HFF-Myc (cell line): ENCODE data around the gene ULK4.
"Not testable (repeated sequence)": the region's sequence is repeated elsewhere in the genome, so short reads cannot be mapped to it uniquely, and the experiment has no call there.

Experiments used
- DNase-seq: peaks from one replicate; pipeline ENCODE4 v3.0.0-alpha.2; 2011; ENCODE audit warnings: low read depth; ENCODE audit errors: extremely low read depth
- H3K4me3 ChIP-seq: replicated peaks from 2 replicates; pipeline ENCODE4 v1.5.1; 2011; ENCODE audit warnings: low read depth, mild to moderate bottlenecking, control low read depth, low read length
- TF ChIP-seq, protein P1 (sequence below): IDR thresholded peaks from 2 replicates; pipeline ENCODE4 v1.5.1; 2012; ENCODE audit warnings: mild to moderate bottlenecking, low read depth, low read length, control low read depth; ENCODE audit errors: missing control alignments

ULK4 gene

DNA sequence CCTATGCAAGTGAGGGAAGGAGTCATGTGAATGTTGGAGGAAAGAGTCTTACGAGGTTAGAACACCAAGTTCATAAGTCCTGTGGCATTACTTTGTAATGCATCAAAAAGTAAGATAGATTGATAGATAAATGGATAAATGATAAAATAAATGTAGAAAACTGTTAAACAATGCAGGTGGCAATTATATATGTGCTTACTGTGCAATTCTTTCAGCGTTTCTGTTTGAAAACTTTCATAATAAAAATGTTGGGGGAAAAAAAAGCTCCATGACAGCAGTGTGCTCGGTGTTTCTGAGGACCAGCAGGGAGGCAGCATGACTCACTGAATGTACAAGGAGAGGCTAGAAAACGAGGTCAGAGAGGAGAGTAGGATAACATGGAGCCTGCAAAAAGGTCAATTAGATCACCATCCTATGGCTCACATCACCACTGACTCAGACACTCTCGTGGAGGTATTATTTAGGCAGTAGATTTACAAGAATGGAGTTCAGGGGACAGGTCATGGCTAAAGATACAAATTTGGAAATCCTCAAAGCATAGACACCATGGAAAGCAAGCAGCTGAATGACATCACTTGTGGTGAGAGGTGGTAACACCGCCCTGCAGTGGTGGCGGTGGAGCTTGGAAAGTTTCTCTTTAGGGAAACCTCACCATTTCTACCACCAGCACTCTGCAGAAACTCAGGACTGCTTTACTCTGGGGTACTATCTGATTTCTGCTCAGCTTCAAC lies 542.8 kb downstream of the ULK4 start:
- no peak overlapping the region for H3K4me3 ChIP-seq
- TF ChIP-seq, protein P1, sequence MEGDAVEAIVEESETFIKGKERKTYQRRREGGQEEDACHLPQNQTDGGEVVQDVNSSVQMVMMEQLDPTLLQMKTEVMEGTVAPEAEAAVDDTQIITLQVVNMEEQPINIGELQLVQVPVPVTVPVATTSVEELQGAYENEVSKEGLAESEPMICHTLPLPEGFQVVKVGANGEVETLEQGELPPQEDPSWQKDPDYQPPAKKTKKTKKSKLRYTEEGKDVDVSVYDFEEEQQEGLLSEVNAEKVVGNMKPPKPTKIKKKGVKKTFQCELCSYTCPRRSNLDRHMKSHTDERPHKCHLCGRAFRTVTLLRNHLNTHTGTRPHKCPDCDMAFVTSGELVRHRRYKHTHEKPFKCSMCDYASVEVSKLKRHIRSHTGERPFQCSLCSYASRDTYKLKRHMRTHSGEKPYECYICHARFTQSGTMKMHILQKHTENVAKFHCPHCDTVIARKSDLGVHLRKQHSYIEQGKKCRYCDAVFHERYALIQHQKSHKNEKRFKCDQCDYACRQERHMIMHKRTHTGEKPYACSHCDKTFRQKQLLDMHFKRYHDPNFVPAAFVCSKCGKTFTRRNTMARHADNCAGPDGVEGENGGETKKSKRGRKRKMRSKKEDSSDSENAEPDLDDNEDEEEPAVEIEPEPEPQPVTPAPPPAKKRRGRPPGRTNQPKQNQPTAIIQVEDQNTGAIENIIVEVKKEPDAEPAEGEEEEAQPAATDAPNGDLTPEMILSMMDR, result no peak
- no peak for DNase-seq

DNA sequence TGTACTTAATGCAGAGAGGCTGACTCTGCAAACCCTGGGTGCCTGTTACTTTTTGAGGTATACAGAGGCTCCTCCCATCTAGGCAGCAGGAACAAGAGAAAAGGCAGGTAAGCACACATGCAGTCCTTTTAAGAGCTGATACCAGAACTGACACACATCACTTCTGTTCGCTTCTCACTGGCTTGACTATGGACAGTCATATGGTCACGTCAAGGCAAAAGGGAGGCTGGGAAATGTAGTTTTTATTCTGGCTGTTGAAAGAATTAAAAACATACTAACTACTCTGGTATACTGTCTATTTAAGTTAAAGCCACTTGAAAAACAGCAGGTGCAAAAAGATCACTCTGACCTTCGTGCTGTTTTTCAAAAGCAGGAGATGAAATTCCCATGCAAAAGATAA lies 544.3 kb downstream of the ULK4 start:
- TF ChIP-seq, protein P1, result no peak
- no peak overlapping the region for H3K4me3 ChIP-seq
- DNase-seq, result no peak

DNA sequence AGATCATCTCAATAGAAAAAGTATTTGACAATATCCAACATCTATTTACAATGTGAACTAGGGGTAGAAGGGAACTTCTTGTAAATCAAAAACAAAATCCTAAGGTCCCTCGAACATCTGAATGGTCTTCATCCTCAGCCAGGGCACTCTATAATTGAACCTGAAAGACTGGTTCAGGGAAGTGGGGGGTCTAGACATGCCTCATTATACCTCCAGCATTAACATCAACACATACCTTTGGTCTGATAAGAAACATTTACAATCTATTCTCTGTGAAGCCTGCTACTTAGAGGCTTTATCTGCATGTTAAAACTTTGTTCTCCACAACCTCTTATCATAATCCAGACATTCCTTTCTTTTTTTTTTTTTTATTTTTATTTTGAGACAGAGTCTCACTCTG lies 550.8 kb downstream of the ULK4 start:
- TF ChIP-seq, protein P1, result no peak
- H3K4me3 ChIP-seq, result no peak overlapping the region
- no peak for DNase-seq

DNA sequence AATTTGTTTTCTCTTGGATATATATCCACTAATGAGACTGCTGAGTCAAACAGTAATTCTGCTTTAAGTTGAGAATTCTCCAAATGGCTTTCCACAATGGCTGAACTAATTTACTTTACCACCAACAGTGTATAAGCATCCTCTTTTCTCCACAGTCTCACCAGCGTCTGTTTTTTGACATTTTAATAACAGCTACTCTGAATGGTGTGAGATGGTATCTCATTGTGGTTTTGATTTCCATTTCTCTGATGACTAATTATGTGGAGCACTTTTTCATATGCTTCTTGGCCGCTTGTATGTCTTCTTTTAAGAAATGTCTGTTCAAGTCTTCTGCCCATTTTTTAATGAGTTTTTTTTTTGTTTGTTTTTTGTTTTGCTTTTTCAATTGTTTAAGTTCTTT lies 556.4 kb downstream of the ULK4 start:
- TF ChIP-seq, protein P1, result no peak
- no peak for DNase-seq
- H3K4me3 ChIP-seq, result no peak overlapping the region

DNA sequence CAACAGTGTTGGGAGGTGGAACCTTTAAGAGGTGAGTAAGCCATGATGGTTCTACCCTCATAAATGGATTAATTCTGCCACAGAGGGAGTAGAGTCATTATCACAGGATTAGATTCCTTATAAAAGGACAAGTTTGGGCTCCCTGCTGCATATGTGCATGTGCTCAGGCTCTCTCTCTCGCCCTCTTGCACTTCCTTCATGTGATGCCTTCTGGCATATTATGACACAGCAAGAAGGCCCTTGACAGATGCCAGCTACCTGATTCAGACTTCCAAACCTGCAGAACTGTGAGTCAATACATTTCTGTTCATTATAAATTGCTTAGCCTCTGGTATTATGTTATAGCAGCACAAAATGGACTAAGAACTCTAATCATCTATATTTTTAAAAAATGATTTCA lies 557.3 kb downstream of the ULK4 start:
- no peak overlapping the region for H3K4me3 ChIP-seq
- TF ChIP-seq, protein P1, result no peak
- no peak for DNase-seq

DNA sequence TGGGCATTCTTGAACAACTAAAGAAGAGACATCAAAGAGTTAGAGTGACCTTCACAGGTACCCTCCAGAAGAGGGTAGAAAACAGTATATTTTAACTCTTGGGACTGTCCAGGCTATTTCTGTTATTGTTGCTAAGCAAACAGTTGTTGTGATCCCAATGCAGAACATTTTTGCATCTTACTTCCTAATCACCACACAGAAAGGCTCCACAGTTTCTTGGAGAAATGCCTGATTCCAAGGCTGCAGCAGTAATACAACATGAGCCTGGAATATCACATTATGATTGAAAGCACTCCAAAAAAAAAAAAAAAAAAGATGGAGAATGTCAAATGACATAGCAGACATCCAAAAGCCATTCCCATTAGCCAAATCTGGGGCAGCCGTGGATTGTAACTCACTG lies 567.0 kb downstream of the ULK4 start:
- no peak overlapping the region for H3K4me3 ChIP-seq
- TF ChIP-seq, protein P1, result no peak
- no peak for DNase-seq

DNA sequence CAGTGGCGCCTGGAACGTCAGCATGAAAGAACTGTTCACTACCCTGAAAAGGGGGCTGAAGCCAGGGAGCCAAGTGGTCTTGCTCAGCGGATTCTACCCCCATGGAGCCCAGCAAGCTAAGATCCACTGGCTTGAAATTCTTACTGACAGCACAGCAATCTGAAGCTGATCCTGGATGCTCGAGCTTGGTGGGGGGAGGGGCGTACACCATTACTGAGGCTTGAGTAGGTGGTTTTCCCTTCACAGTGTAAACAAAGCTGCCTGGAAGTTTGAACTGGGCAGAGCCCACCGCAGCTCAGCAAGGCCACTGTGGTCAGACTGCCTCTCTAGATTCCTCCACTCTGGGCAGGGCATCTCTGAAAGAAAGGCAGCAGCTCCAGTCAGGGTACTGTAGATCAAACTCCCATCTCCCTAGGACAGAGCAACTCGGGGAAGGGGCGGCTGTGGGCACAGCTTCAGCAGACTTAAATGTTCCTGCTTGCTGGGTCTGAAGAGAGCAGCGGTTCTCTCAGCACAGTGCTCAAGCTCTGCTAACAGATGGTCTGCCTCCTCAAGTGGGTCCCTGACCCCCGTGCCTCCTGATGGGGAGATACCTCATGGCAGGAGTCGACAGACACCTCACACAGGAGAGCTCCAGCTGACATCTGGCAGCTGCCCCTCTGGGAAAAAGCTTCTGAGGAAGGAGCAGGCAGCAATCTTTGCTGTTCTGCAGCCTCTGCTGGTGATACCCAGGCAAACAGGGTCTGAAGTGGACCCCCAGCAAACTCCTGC lies 591.0 kb downstream of the ULK4 start:
- DNase-seq, H3K4me3 ChIP-seq: not testable (repeated sequence)
